Stimulated activated CD4-positive, alpha-beta T cell treated with anti-CD3 and anti-CD28 coated beads, Interleukin-1b, Interleukin-23, amount 100 ng/mL, for 48 hours (primary cell): ENCODE results near the gene ACO2.
A peak's percentile ranks its signal among the peaks of the same experiment; 100 is the strongest.

Experiments used
- DNase-seq: peaks from one replicate; pipeline ENCODE4 v3.0.0-alpha.2; 2020

ACO2 gene

GRCh38 chr22:41491374-41492100, 22.6 kb downstream of the ACO2 start:
- no peak for DNase-seq

GRCh38 chr22:41498303-41498835, 29.5 kb downstream of the ACO2 start:
- DNase-seq = no peak

GRCh38 chr22:41499624-41500280, 30.8 kb downstream of the ACO2 start:
- no peak for DNase-seq

DNA sequence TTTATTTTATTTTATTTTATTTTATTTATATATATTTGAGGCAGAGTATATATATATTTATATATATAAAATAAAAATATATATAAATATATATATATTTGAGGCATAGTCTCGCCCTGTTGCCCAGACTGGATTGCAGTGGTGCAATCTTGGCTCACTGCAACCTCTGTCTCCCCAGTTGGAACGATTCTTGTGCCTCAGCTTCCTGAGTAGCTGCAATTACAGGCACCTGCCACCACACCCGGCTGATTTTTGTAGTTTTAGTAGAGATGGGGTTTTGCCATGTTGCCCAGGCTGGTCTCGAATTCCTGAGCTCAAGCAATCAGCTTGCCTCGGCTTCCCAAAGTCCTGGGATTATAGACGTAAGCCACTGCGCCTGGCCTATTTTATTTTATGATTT, 31.4 kb downstream of the ACO2 start:
- no peak for DNase-seq

GRCh38 chr22:41501209-41501608, 32.3 kb downstream of the ACO2 start:
- no peak for DNase-seq

DNA sequence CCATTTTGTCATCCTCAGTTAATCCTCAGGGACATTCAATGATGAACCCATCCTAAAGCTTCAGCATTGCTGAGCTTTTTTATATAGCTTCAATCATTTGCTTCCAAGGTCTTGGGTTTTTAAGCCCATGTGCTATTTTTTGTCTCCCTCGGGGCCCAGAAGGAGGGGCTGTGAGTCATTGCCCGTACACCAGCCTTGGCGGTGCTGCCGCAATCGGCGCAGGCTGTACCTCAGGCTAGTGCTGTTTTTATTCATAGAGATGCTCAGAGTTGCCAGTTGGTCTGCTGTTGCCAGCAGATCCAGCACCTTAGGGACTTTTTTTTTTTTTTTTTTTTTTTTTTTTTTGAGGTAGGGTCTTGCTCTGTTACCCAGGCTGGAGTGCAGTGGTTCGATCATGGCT, 35.5 kb downstream of the ACO2 start:
- no peak for DNase-seq

DNA sequence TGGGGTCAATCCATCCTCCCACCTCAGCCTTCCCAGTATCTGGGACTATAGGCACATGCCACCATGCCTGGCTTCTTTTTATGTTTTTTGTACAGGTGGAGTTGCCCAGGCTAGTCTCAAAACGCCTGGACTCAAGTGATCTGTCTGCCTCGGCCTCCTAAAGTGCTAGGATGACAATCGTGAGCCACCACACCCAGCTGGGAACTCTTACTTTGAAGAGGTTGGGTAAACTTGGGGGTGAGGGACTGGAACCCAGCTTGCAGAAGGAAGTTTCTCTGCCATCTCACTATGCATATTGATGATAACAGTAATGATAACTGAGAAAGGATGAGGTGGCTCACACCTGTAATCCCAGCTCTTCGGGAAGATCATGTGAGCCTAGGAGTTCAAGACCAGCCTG, 35.9 kb downstream of the ACO2 start:
- DNase-seq = no peak

DNA sequence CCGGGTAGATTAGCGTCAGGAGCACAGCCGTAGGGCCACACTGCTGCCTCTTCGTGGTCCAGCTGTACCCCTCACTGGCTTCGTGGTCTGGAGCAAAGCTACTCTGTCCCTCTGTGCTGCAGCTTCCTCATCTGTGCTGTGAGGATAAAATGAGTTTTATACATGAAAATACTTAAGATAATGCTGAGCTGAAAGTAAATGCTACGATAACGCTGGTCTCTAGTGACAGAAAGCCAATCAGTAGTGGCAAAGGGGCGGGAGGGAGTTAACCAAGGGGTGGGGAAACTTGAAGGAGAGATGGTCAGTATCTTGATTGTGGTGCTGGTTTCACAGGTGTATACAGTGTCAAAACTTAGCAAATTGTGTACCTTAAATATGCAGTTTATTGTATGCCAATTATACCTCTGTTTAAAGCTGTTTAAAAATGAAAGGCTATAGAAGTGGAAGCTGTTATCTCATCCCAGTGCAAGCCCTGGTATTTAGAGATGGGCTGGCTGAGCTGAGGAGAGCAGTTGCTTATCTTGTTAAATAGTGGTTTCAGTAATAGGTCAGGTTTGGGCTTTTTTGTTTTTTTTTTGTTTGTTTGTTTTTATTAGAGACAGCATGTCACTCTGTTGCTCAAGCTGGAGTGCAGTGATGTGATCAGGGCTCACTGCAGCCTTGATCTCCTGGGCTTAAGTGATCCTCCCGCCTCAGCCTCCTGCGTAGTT, 36.7 kb downstream of the ACO2 start:
- no peak for DNase-seq

- DNase-seq = no peak
Observed at GRCh38 chr22:41507330-41508063, 38.6 kb downstream of the ACO2 start.

GRCh38 chr22:41508770-41509170, 39.9 kb downstream of the ACO2 start:
- DNase-seq = no peak

DNA sequence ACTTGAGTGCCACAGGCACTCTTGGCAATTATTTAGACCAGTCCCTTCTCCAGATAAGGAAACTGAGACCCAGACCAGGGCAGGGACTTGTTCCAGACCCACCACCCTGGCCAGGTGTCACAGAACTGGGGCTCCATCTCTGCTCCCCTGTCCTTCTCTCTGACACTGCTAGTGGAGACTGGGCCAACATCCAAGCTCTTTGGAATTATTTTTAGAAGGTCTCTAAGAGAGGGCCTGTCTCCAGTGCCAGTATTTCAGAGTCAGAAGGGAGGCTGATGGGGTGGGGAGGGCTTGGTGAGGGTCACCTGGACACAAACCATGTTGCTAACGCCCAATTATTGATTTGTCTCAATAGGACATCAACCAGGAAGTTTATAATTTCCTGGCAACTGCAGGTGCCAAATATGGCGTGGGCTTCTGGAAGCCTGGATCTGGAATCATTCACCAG, 42.6 kb downstream of the ACO2 start:
- no peak for DNase-seq

- DNase-seq = no peak
Observed at GRCh38 chr22:41512421-41513194, 43.7 kb downstream of the ACO2 start.

DNA sequence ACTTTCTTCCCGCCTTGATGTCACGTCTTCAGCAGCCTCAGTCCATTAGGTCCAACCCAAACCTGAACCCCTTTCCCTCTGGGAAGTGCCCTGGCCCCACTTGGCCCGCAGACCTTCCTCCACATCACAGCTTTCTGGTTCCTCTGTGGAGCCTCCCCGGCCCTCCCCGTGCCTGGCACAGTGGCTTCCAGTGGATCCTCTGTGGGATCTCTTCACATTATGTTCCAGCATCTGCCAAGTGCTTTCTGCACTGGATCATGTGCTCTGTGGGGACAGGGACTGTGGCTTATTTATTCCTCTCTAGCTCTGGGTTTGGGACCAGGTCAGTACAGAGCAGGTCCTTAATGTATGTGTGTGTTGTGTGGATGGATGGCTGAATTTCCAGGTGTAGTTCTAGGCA, 44.5 kb downstream of the ACO2 start:
- DNase-seq = no peak

GRCh38 chr22:41516462-41516861, 47.5 kb downstream of the ACO2 start:
- DNase-seq = no peak

GRCh38 chr22:41517172-41518047, 48.5 kb downstream of the ACO2 start:
- peak; percentile 67 for DNase-seq

GRCh38 chr22:41518048-41518347, 49.1 kb downstream of the ACO2 start:
- no peak for DNase-seq

DNA sequence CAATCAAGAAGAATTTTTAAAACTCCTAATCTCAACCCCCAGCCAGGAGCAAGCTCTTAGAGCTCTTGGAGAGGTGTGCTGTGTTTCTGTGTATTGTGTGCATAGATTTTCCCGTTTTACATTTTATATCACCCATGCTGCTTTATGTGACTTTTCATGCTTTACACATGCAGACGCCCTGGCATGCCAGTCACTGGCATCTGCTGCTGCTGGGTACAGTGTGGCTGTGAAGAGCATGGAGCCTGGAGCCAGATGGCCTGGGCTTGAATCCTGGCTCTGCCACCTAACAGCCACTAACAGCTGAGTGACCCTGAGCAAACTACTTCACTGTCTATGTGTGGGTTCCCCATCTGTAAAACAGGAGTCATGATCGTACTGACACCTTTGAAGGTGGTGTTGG, 52.2 kb downstream of the ACO2 start:
- DNase-seq = no peak

GRCh38 chr22:41522813-41523212, 53.9 kb downstream of the ACO2 start:
- DNase-seq = no peak

DNA sequence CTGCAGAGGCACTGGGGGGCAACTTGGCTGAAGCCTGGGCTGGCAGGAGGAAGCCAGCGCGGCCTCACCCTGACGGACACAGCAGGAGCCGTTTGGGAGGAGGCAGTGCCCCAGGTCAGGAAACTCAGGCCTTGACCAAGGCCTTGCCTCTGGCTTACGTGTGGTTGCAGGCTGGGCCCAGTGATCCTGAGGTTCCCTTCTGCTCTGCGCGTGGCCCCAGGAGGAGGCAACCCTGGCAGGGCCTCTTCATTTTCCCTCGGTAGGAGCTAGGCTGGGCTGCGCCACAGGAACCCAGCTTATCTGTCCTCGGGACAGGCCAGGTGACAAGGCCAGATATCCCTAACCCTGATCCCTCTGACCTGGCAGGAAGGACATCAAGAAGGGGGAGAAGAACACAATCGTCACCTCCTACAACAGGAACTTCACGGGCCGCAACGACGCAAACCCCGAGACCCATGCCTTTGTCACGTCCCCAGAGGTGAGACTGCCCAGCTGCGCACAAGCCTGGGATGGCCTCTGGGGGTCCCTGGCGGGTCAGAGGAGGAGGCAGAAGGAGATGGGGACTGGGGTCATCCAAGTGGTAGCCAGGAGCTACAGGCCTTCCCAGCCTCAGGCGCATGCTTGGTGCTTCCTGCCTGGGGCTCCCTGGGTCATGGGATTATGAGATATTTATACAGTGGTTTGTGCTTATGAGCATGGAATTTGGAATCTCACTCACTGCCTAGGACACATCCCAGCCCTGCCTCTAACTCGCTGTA, 54.7 kb downstream of the ACO2 start:
- DNase-seq = no peak

DNA sequence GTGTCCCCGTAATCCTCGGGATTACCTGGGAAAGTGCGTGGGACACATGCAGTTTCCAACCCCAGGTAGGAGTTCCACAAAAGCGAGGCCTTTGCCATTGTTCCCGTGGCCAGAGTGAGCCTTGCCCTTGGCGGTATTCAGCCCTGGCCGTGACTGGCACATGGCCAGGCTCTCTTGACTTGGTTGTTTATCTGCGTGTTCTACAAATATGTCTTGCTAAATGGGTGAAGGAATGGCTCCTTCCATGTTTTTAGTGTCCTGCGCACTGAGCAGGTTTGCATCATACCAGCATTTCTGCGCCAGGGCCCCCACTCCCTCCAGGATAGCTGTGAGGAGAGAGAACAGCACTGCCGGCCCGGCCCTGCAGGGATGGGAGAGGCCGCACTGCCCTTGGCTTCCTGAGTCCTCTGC, 55.3 kb downstream of the ACO2 start:
- no peak for DNase-seq
